ENCODE results near the gene TPGS2. TPM values are rescaled to one million over a fixed set of nuclear protein-coding genes. Genes with fewer than 3 reads are reported as not detected.

TPGS2 gene
- total RNA-seq, 1 experiment from 2014 or later = 49.7 TPM

DNA sequence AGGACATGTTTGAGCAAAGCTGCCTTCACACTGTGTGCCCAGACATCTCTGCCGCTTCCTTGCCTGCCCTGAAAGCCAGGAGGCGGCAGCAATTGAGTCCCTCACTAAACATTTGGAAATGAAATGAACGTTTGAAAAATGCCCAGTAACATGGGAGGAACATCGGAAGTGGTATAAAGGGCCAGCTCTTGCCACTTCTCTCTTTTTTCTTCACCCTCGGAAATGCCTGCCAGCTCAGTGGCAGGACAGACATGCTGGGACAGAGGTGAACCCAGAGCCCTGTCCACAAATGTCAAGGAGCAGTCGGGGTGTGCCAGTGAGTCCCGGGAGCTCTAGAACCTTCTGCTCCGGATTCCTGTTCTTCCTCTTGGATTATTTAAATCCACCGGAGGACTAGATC lies 46.1 kb downstream of the TPGS2 start:
- no peaks in the 10 kb centered on the region for H3K27me3 Mint-ChIP-seq (ENCODE audit: insufficient read depth, unreplicated experiment)
- no peaks in the 10 kb centered on the region for H3K9me3 Mint-ChIP-seq (ENCODE audit: unreplicated experiment)
- Histone ChIP-seq H3K27me3 (replicated peaks; ENCODE audit: control insufficient read depth, insufficient read depth, low read length) (no peaks in the 10 kb centered on the region), H3K36me3 (ENCODE audit: control insufficient read depth, insufficient read depth, low read length) (no peaks in the 10 kb centered on the region), H3K4me1 (no peaks in the 10 kb centered on the region), H3K4me3 (ENCODE audit: low read depth, low read length) (no peak overlapping the region), H3K9me3 (no peaks in the 10 kb centered on the region)
- BruUV-seq (replicated peaks) = no TSS peak
- ChIA-PET CTCF (no interaction called here), POLR2A (no interaction called here)
- H3K4me3 Mint-ChIP-seq (ENCODE audit: unreplicated experiment) = no peak overlapping the region
- no peak for TF ChIP-seq CTCF (IDR thresholded peaks at IDR 0.05; ENCODE audit: insufficient read depth in 1 of 2, low read depth in 1 of 2, low read length in 1 of 2, severe bottlenecking in 1 of 2, unreplicated experiment in 1 of 2)
- H3K27ac Mint-ChIP-seq (ENCODE audit: unreplicated experiment) = no peak overlapping the region
- H3K36me3 Mint-ChIP-seq (ENCODE audit: insufficient read depth, unreplicated experiment) = no peaks in the 10 kb centered on the region
- DNase-seq = no peak
- intact Hi-C loops (cut with micrococcal nuclease; ENCODE audit: unreplicated experiment) = no loop called here
- H3K4me1 Mint-ChIP-seq (ENCODE audit: low read depth, unreplicated experiment) = no peaks in the 10 kb centered on the region

GRCh38 chr18:36780748-36781147 lies 48.1 kb downstream of the TPGS2 start:
- H3K9me3 ChIP-seq = no peaks in the 10 kb centered on the region
- POLR2A ChIA-PET = no interaction called here
- CTCF ChIA-PET = no interaction called here

DNA sequence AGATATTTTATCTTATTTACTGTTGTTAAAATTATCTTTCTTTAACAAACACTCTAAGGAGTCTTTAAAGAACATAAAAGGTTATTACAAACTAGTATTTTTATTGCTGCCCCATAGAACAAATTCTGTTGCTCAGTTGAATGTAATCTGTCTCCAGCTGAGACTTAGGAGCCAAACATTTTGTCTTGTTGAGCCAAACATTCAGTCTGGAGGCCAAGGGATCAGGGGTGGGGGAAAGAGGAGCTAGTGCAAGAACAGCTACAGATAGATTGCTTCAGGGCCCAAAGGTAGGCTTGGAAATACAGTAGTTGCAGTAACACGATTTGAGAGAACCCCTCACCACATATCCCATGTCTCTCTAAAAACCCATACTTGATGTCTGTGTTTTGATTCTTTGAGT lies 51.2 kb downstream of the TPGS2 start:
- BruUV-seq (replicated peaks) = no TSS peak
- DNase-seq = no peak
- H3K27me3 Mint-ChIP-seq (ENCODE audit: insufficient read depth, unreplicated experiment) = no peaks in the 10 kb centered on the region
- no peaks in the 10 kb centered on the region for H3K9me3 Mint-ChIP-seq (ENCODE audit: unreplicated experiment)
- Histone ChIP-seq H3K9me3 (no peaks in the 10 kb centered on the region), H3K4me3 (ENCODE audit: low read depth, low read length) (no peak overlapping the region), H3K4me1 (no peaks in the 10 kb centered on the region), H3K27me3 (replicated peaks; ENCODE audit: control insufficient read depth, insufficient read depth, low read length) (no peaks in the 10 kb centered on the region), H3K36me3 (ENCODE audit: control insufficient read depth, insufficient read depth, low read length) (no peaks in the 10 kb centered on the region)
- H3K36me3 Mint-ChIP-seq (ENCODE audit: insufficient read depth, unreplicated experiment) = no peaks in the 10 kb centered on the region
- intact Hi-C loops (cut with micrococcal nuclease; ENCODE audit: unreplicated experiment) = no loop called here
- no peak for TF ChIP-seq CTCF (IDR thresholded peaks at IDR 0.05; ENCODE audit: insufficient read depth in 1 of 2, low read depth in 1 of 2, low read length in 1 of 2, severe bottlenecking in 1 of 2, unreplicated experiment in 1 of 2)
- no peaks in the 10 kb centered on the region for H3K4me1 Mint-ChIP-seq (ENCODE audit: low read depth, unreplicated experiment)
- H3K27ac Mint-ChIP-seq (ENCODE audit: unreplicated experiment) = no peak overlapping the region
- no peak overlapping the region for H3K4me3 Mint-ChIP-seq (ENCODE audit: unreplicated experiment)
- POLR2A ChIA-PET = no interaction called here
- CTCF ChIA-PET = no interaction called here

More at GRCh38 chr18:36780748-36781147, 48.1 kb downstream of the TPGS2 start:
- TF ChIP-seq CTCF (IDR thresholded peaks at IDR 0.05; ENCODE audit: insufficient read depth in 1 of 2, low read depth in 1 of 2, low read length in 1 of 2, severe bottlenecking in 1 of 2, unreplicated experiment in 1 of 2) = no peak
- Mint-ChIP-seq H3K27me3 (ENCODE audit: insufficient read depth, unreplicated experiment) (no peaks in the 10 kb centered on the region), H3K36me3 (ENCODE audit: insufficient read depth, unreplicated experiment) (no peaks in the 10 kb centered on the region), H3K4me3 (ENCODE audit: unreplicated experiment) (no peak overlapping the region), H3K27ac (ENCODE audit: unreplicated experiment) (no peak overlapping the region), H3K4me1 (ENCODE audit: low read depth, unreplicated experiment) (no peaks in the 10 kb centered on the region), H3K9me3 (ENCODE audit: unreplicated experiment) (no peaks in the 10 kb centered on the region)
- Histone ChIP-seq H3K36me3 (ENCODE audit: control insufficient read depth, insufficient read depth, low read length) (no peaks in the 10 kb centered on the region), H3K4me3 (ENCODE audit: low read depth, low read length) (no peak overlapping the region), H3K4me1 (no peaks in the 10 kb centered on the region), H3K27me3 (replicated peaks; ENCODE audit: control insufficient read depth, insufficient read depth, low read length) (no peaks in the 10 kb centered on the region)
- no peak for DNase-seq
- no TSS peak for BruUV-seq (replicated peaks)
- intact Hi-C loops (cut with micrococcal nuclease; ENCODE audit: unreplicated experiment) = no loop called here

Measured in Caco-2 (cell line).